Spleen (tissue), 11 donors: ENCODE data around the gene CMAS. TPM values are rescaled to one million over a fixed set of nuclear protein-coding genes. Genes with fewer than 3 reads are reported as not detected.
A peak's percentile ranks its signal among the peaks of the same experiment; 100 is the strongest.

Experiments used
- DNase-seq: peaks from one replicate; pipeline ENCODE4 v3.0.0-alpha.2; 2020
- H3K27ac ChIP-seq, 8 donors: fragments of 200-600 bp; sonication (generic) in 7 of 8; 1 replicate in 4 of 8; 2 replicates in 4 of 8; pipeline versions ENCODE4 v1.5.0 to v1.8.0; 2016 to 2021; ENCODE audit warnings: inconsistent platforms in 4 of 8, mild to moderate bottlenecking in 4 of 8, moderate library complexity in 1 of 8
- H3K27me3 ChIP-seq, 7 donors: fragments of 200-600 bp; sonication (generic) in 6 of 7; replicated peaks in 1 of 7; 1 replicate in 4 of 7; 2 replicates in 3 of 7; pipeline versions ENCODE4 v1.5.0 to v1.8.0; 2016 to 2021; ENCODE audit warnings: inconsistent platforms in 3 of 7, mild to moderate bottlenecking in 1 of 7
- H3K36me3 ChIP-seq, 6 donors: fragments of 200-600 bp; sonication (generic) in 5 of 6; 1 replicate in 4 of 6; 2 replicates in 2 of 6; pipeline versions ENCODE4 v1.5.0 to v1.8.0; 2016 to 2021; ENCODE audit warnings: inconsistent platforms in 2 of 6
- H3K4me1 ChIP-seq, 6 donors: fragments of 200-600 bp; sonication (generic) in 5 of 6; 1 replicate in 3 of 6; 2 replicates in 3 of 6; pipeline versions ENCODE4 v1.5.0 to v1.8.0; 2016 to 2021; ENCODE audit warnings: inconsistent platforms in 3 of 6
- H3K4me3 ChIP-seq, 8 donors: fragments of 200-600 bp; sonication (generic) in 7 of 8; 1 replicate in 4 of 8; 2 replicates in 4 of 8; pipeline versions ENCODE4 v1.5.0 to v1.8.0; 2016 to 2021; ENCODE audit warnings: inconsistent platforms in 4 of 8, mild to moderate bottlenecking in 4 of 8, moderate library complexity in 2 of 8
- H3K9me3 ChIP-seq, 8 donors: fragments of 200-600 bp; sonication (generic) in 7 of 8; 1 replicate in 4 of 8; 2 replicates in 4 of 8; pipeline versions ENCODE4 v1.5.0 to v1.8.0; 2016 to 2021; ENCODE audit warnings: inconsistent platforms in 4 of 8
- CTCF ChIP-seq, 11 experiments: fragments of 200-600 bp in 7 of 11; fragments of 450-650 bp in 4 of 11; sonication (generic) in 4 of 11; IDR thresholded peaks in 8 of 11; conservative IDR thresholded peaks in 3 of 11; 1 replicate in 7 of 11; 2 replicates in 4 of 11; pipeline versions ENCODE4 v1.4.0 to v1.8.0; 2016 to 2021; ENCODE audit warnings: antibody characterized with exemption in 11 of 11, inconsistent platforms in 4 of 11, mild to moderate bottlenecking in 1 of 11
- POLR2A ChIP-seq, 3 donors: fragments of 450-650 bp; IDR thresholded peaks; one replicate each; pipeline ENCODE4 v1.5.1; 2017; ENCODE audit warnings: antibody characterized with exemption in 3 of 3, mild to moderate bottlenecking in 1 of 3
- POLR2AphosphoS5 ChIP-seq, 3 donors: sonication (generic); formaldehyde crosslinking; IDR thresholded peaks; one replicate each; pipeline ENCODE4 v1.5.1; 2017; ENCODE audit warnings: antibody characterized with exemption in 3 of 3
- WGBS, 5 donors: extraction: QIAGEN DNeasy Blood & Tissue Kit in 3 of 5; methylation state at CpG; one replicate each; pipeline versions ENCODE4 v1.1.5 to v1.1.7; 2013 to 2018; 5-methylcytosine and 5-hydroxymethylcytosine counted together
- intact Hi-C: fragments of 100-400 bp; cut with DNase I; formaldehyde crosslinking; loops from one replicate; pipeline ENCODE4 v1.15.0; 2023; ENCODE audit warnings: low total_unique reads
- polyA plus RNA-seq, 3 donors: library from polyadenylated mRNA; stranded (reverse); fragments of 200-250 nt; gene quantifications; one replicate each; pipeline ENCODE4 v1.2.1, GENCODE V29; 2013
- total RNA-seq, 7 donors: library from RNA; depleted of rRNA in 3 of 7; stranded (reverse); fragments of >200 nt in 3 of 7; fragmentation: NEBNext Ultra II Directional in 4 of 7; extraction: Animal tissue kit (Norgen Biotek cat#: 25700) in 4 of 7; gene quantifications; one replicate each; pipeline versions ENCODE4 v1.1.0 to v1.2.1, GENCODE V29; 2016 to 2021
- donor health status: healthy with polysubstance abuse.
- donor health status: DM: no; HTN: no; CAD: no; lungs with moderate emphysema.
- donor health status: DM: no; HTN: no; CAD: no.
- donor health status: Bipolar disorder and iron deficiency.
- donor health status: healthy.
- donor health status: DM: no; HTN: no; CAD: no.
- donor health status: DM: yes; HTN: yes; CAD: no.

The CMAS gene
- total and polyA plus RNA-seq, 10 donors = 18.7 to 30.7 (median 25.3) TPM

- Histone ChIP-seq H3K36me3 (no peaks in the 10 kb centered on the region), H3K27me3 (no peaks in the 10 kb centered on the region), H3K4me1 (peaks cover 0 to 22% (median 17%) of the 10 kb centered on the region in 6 donors), H3K27ac (no peak overlapping the region), H3K9me3 (no peaks in the 10 kb centered on the region), H3K4me3 (no peak overlapping the region)
- WGBS, 5 donors = 85 to 95% (median 88%) methylated on average over 9 of the region's 9 CpGs
- intact Hi-C loops = no loop called here
- TF ChIP-seq POLR2AphosphoS5 (IDR thresholded peaks at IDR 0.05) (no peak), CTCF (IDR thresholded peaks at IDR 0.05 in 8 of 11, conservative IDR thresholded peaks at IDR 0.05 in 3 of 11) (no peak), POLR2A (IDR thresholded peaks at IDR 0.05) (no peak)
- no peak for DNase-seq
Measured at GRCh38 chr12:22042976-22043669, 2.9 kb upstream of the CMAS start.

GRCh38 chr12:22043943-22044342 lies 2.1 kb upstream of the CMAS start:
- peaks cover 0 to 30% (median 22%) of the 10 kb centered on the region in 6 donors for H3K4me1 ChIP-seq
- H3K27ac ChIP-seq = no peak overlapping the region
- intact Hi-C loops = no loop called here
- H3K9me3 ChIP-seq = no peaks in the 10 kb centered on the region
- TF ChIP-seq POLR2AphosphoS5 (IDR thresholded peaks at IDR 0.05) (no peak), POLR2A (IDR thresholded peaks at IDR 0.05) (no peak), CTCF (IDR thresholded peaks at IDR 0.05 in 8 of 11, conservative IDR thresholded peaks at IDR 0.05 in 3 of 11) (no peak)
- WGBS, 5 donors = 72 to 94% (median 85%) methylated on average over 2 of the region's 2 CpGs
- no peak overlapping the region for H3K4me3 ChIP-seq
- no peaks in the 10 kb centered on the region for H3K27me3 ChIP-seq
- peaks cover 0 to 2% (median 0%) of the 10 kb centered on the region in 6 donors for H3K36me3 ChIP-seq
- no peak for DNase-seq

GRCh38 chr12:22044391-22044790 lies 1.6 kb upstream of the CMAS start:
- no peaks in the 10 kb centered on the region for H3K9me3 ChIP-seq
- peaks cover 0 to 5% (median 0%) of the 10 kb centered on the region in 6 donors for H3K36me3 ChIP-seq
- no peaks in the 10 kb centered on the region for H3K27me3 ChIP-seq
- intact Hi-C loops = no loop called here
- H3K4me3 ChIP-seq = no peak overlapping the region
- H3K4me1 ChIP-seq = peaks cover 0 to 32% (median 22%) of the 10 kb centered on the region in 6 donors
- DNase-seq = no peak
- no peak overlapping the region for H3K27ac ChIP-seq
- WGBS, 5 donors = 45 to 48% (median 46%) methylated on average over 2 of the region's 2 CpGs
- TF ChIP-seq CTCF (IDR thresholded peaks at IDR 0.05 in 8 of 11, conservative IDR thresholded peaks at IDR 0.05 in 3 of 11) = no peak

- intact Hi-C loops = no loop called here
- TF ChIP-seq POLR2A (IDR thresholded peaks at IDR 0.05) (no peak), POLR2AphosphoS5 (IDR thresholded peaks at IDR 0.05) (no peak), CTCF (IDR thresholded peaks at IDR 0.05 in 8 of 11, conservative IDR thresholded peaks at IDR 0.05 in 3 of 11) (no peak)
- H3K9me3 ChIP-seq = no peaks in the 10 kb centered on the region
- H3K4me3 ChIP-seq = peak overlapping the region; percentile 91 to 100 (median 94)
- 26 to 34% (median 28%) methylated on average over 6 of the region's 6 CpGs for WGBS, 5 donors
- H3K27me3 ChIP-seq = no peaks in the 10 kb centered on the region
- H3K4me1 ChIP-seq = peaks cover 0 to 42% (median 25%) of the 10 kb centered on the region in 6 donors
- no peak for DNase-seq
- H3K27ac ChIP-seq = peak overlapping the region; percentile 70 to 92 (median 86)
- peaks cover 0 to 6% (median 0%) of the 10 kb centered on the region in 6 donors for H3K36me3 ChIP-seq
Measured at GRCh38 chr12:22046968-22047390, 961 bp downstream of the CMAS start.
